Kidney capillary endothelial cell (primary cell): ENCODE results near the gene MKLN1.

Experiments
- DNase-seq: peaks from one replicate; pipeline ENCODE4 v3.0.0-alpha.2; 2018; ENCODE audit warnings: low spot score

MKLN1 gene

DNA sequence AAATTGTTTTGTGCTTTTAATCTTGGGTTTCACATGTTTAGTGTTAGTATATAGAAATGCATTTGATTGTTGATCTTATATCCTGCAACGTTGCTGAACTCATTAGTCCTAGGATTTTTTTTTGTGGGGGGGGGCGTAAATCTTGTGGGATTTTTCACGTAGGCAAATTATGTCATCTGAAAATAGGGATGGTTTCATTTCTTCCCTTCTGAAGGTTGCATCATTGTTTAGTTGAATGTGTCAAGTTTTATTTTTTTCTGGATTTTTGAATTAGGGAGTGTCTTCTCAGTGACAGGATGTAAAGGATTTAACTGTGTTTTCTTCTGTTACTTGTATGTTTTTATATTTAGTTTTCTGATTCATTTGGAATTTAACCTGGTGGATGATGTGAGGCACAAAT lies 26.7 kb downstream of the MKLN1 start:
- no peak for DNase-seq

DNA sequence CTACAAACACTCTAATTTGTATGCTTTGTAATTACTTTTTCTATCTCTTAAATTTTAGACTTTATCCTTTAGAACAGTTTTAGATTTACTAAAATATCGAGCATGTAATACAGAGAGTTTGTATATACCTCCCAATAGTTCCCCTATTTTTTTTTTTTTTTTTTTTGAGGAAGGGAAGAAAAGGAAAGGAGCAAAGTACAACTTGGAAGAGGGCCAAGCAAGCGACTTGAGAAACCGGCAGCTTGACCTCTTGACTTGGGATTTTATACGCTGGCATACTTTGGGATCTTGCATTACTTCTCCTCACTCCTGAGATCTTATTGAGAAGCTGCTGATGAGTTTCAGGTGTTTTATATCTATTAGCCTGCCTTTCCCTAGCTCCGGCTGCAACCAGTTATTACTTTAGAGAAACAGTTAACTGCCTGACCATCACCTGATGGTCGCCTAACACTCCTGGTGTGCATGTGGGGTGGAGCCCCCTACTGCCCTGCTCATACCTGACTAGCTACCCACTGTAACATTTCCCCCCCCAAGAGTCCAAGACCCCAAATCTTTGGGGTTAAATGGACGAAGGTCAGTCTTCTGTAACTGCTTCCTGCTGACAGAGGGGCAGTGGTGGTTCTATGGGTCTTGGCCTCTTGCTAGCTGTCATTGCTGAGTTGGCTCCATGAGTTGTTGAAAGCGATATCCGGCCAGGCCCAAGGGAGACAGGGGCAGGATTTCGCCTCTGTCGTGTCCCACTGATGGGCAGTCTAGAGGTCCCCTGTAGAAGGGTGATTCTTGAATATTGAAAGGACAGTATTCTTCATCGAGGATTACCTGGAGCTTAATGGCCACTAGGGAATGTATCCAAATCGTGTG lies 28.5 kb downstream of the MKLN1 start:
- no peak for DNase-seq

- no peak for DNase-seq
Observed at GRCh38 chr7:131357282-131357880, 29.7 kb downstream of the MKLN1 start.

DNA sequence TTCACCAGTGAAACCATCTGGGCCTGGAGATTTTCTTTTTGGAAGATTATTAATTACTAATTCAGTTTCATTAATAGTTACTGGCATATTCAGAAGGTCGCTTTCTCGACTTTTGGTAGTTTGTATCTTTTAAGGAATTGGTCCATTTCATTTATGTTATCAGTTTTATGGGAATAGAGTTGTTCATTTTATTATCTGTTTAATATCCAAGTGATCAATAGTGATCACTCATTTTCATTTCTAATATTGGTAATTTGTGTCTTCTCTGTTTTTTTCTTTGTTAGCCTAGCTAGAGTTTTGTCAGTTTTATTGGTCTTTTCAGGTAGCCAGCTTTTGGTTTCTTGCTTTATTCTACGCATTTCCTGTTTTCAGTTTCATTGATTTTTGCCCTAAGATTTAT lies 31.0 kb downstream of the MKLN1 start:
- no peak for DNase-seq

DNA sequence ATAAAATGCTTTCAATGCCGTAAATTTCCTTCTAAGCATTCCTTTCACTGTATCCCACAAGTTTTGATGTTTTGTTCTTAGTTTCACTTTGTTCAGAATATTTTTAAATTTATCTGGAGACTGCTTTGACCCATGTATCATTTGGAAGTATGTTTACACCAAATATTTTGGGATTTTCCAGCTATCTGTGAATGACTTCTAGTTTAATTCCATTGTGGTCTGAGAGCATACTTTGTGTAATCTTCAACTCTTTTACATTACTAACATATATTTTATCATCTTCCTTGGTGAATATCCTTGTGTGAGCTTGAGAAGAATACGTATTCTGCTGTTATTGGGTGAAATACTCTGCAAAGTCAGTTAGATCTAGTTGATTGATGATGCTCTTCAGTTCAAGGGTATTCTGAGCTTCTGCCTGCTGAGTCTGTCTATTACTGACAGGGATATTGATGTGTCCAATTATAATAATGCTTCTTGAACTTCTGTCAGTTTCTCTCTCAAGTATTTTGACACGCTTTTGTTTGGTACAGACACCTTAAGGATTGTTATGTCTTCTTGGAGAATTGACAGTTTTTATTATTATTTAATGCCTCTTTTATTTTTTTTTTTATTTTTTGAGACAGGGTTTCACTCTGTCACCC lies 31.6 kb downstream of the MKLN1 start:
- no peak for DNase-seq

DNA sequence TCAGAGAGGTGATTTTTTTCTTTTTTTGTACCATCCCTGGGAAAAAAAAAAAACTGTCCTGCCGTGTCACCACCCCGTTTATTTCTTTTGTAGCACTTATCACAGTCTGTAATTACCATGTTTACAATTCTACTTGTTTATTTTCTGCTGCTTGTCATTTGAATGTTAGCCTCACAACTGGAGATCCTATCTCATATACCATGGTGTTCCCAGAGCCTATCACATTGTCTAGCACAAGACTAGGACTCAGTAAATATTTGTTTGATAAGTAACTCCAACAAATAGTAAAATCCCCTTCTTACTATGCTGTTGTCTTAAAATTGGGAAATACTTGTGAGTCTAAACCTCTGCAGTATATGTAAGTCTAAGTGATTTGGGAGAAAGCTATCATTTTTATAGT lies 36.0 kb downstream of the MKLN1 start:
- no peak for DNase-seq

DNA sequence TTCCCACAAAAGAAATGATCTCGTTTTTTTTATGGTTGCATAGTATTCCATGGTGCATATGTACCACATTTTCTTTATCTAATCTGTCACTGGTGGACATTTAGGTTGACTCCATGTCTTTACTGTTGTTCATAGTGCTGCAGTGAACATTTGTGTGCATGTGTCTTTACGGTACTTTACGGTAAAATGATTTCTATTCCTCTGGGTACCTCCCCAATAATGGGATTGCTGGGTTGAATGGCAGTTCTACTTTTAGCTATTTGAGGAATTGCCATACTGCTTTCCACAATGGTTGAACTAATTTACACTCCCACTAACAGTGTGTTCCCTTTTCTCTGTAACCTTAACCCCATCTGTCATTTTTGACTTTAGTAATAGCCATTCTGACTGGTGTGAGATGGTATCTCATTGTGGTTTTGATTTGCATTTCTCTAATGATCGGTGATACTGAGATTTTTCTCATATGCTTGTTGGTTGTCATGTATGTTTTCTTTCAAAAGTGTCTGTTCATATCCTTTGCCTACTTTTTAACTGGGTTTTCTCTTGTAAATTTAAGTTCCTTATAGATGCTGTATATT lies 37.2 kb downstream of the MKLN1 start:
- DNase-seq: no peak

DNA sequence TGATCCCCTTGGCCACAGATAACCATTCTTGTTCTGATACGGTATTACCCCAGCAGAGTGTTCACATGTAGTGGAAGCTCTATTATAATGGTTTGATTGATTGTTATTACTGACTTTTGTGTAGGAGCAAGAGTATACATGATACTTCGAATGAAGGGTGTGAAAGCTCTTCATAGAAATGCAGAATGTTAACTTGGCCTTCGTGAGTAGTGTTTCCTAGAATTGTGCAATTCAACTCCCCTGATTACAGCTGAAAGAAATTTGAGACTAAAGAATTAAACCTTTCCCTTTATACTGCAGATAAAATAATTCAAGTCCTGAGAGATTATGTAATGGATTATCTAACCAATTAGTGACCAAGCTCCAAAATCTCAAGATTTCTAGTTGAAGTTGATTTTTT lies 38.2 kb downstream of the MKLN1 start:
- DNase-seq: no peak

DNA sequence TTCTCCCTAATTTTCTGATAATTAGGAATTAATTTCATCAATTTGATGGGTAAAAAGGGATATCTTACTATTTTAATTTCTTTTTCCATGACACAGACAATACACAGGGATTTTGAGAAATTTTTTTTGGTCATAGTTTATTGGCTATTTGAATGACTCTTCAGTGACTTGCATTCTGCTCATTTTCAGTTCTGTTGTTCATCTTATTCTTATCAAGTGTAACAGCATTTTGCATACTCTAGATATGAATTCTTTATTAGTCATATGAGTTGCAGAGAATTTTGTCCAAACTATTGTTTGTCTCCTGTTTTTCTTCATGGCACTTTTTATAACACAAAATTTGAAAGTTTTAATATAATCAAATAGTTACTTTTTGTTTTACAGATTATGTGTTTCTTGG lies 41.7 kb downstream of the MKLN1 start:
- no peak for DNase-seq

- DNase-seq: no peak
Observed at GRCh38 chr7:131370523-131370968, 42.9 kb downstream of the MKLN1 start.

GRCh38 chr7:131371411-131371810 lies 43.7 kb downstream of the MKLN1 start:
- no peak for DNase-seq

DNA sequence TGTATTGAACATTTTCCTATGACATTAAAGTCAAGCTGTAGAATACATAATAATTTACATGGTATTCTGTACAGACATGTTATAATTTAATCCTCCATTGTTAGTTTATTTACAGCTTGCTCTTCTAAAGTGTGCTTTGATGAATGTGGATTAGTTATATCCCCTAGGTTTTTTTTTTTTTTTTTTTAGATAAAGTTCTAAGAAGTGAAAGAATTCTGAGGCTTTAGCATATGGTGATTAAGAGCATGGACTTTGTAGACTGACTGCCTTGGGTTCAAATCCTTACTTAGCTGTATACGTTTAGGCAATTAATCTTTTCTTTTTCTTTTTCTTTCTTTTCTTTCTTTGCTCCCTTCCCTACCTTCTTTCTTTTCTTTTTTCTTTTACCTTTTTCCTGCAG lies 44.9 kb downstream of the MKLN1 start:
- DNase-seq: no peak

GRCh38 chr7:131374821-131375220 lies 47.1 kb downstream of the MKLN1 start:
- DNase-seq: no peak

GRCh38 chr7:131381069-131381838 lies 53.6 kb downstream of the MKLN1 start:
- DNase-seq: no peak

DNA sequence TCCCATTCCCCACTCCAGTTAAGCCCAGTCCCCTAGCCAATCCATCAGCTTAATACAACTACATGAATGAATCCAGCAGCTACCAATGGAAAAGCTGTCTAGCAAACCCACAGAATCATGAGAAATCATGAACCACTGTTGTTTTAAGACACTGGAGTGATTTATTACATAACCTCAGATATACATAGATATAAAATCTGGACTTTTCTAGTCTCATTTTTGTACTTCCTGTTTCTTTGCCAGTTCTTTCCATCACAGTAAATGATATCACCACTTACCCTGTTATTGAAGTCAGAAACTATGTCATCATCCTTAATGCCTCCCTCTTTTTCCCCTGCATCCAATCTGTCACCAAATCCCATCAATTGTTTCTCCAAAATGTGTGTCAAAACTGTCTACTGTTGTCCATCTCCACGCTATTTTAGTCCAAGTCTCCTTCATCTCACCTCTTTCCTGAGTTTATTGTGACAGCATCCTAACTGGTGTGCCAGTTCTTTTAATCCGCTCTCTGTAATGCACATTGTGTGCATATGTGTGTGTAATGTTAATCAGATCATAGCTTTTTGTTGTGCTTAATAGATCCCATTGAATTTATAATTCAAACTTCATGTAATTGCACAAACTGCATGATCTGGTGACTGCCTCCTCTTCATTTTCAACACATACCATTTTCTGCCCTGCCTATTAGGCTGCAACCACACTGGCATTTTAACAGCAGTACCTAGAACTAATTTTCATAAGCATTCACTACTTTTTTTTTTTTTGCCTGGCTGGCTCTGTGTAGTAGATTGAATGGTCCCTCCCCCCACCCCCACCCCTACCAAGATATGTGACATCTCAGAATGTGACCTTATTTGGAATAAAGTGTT lies 56.0 kb downstream of the MKLN1 start:
- DNase-seq: no peak

DNA sequence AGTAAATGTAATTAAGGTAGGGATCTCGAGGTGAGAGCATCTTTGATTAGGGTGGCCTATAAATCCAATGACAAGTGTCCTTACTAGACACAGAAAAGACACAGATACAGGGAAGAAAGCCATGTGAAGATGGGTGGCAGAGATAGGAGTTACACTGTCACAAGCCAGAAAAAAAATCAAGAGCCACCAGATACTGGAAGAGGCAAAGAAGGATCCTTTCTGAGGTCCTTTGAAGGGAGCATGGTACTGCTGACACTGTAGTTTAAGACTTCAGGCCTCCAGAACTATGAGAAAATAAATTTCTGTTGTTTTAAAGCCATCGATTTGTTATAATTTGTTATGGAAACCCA lies 56.6 kb downstream of the MKLN1 start:
- DNase-seq: no peak

GRCh38 chr7:131385039-131385605 lies 57.4 kb downstream of the MKLN1 start:
- DNase-seq: no peak

GRCh38 chr7:131388126-131388525 lies 60.5 kb downstream of the MKLN1 start:
- no peak for DNase-seq

DNA sequence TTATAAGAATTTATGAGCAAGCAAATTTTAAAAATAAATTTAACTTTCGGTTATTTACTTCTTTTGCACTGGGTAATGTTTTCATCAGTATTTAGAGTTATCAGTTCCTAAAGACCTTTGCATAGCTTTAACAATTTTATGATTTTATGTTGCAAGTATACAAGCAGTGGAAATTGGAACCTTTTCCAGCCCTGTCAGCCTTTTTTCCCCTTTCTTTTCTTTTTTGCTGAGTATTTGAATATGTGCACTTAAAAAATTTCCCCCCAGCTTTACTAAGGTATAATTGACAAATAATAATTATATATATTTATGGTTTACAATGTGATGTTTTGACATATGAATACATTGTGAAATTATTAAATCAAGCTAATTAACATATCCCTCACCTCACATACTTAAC lies 62.6 kb downstream of the MKLN1 start:
- no peak for DNase-seq

GRCh38 chr7:131391145-131391544 lies 63.5 kb downstream of the MKLN1 start:
- DNase-seq: no peak

GRCh38 chr7:131400681-131401176 lies 73.1 kb downstream of the MKLN1 start:
- no peak for DNase-seq
